Fibroblast of skin of right quadriceps (primary cell): ENCODE data around the gene NUDT3.
"Not testable (repeated sequence)": the region's sequence is repeated elsewhere in the genome, so short reads cannot be mapped to it uniquely, and the experiment has no call there.

ENCODE experiments used
- DNase-seq: peaks from one replicate; pipeline ENCODE4 v3.0.0-alpha.2; 2013

Gene NUDT3

DNA sequence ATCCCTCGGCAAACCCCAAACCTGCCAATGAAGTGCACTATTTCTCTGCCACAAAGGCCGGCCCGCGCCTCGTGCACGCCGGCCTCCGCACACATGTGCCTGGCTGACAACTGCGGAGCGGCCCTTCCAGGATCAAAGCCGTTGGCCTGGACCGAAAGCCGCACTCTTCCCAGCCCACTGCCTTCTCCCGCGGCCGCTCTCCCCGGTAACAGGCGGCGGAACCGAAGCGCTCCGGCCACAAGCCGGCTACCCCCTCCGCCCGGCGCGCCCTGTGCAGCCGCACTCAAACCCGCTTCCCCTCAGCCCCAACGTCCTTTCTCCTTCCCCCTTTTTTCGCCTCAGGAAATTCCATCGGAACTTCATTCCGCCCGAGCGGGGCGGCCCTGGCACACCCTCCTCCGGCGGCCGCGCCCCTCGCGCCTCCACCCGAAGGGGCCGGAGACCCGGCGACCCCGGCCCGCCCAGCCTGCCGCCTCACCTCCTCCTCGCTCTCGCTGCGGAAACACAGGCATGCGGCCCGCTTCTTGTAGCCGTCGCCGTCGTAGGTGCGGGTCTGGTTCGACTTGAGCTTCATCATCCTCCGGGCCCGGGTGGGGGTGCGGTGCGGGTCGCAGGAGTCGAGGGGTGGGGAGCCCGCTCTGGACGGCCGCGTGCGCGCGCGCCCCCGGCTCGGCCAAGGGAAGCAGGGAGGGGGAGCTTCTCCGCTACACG lies 528 bp downstream of the NUDT3 start:
- DNase-seq: peak; percentile 52

DNA sequence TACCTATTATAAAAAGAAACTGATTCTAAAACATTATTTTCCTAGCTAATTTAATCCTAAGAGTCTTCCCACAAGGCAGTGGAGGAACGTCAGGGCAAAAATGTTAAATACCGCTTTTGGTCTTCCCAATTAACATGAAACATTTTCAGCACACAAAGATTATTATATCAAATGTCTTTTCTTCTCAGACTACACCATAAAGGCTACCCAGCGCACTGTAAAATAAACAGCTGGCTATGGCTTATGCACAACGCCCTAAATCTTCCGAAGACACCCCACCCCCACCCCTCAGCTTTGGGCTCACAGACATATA lies 1.0 kb downstream of the NUDT3 start:
- no peak for DNase-seq

DNA sequence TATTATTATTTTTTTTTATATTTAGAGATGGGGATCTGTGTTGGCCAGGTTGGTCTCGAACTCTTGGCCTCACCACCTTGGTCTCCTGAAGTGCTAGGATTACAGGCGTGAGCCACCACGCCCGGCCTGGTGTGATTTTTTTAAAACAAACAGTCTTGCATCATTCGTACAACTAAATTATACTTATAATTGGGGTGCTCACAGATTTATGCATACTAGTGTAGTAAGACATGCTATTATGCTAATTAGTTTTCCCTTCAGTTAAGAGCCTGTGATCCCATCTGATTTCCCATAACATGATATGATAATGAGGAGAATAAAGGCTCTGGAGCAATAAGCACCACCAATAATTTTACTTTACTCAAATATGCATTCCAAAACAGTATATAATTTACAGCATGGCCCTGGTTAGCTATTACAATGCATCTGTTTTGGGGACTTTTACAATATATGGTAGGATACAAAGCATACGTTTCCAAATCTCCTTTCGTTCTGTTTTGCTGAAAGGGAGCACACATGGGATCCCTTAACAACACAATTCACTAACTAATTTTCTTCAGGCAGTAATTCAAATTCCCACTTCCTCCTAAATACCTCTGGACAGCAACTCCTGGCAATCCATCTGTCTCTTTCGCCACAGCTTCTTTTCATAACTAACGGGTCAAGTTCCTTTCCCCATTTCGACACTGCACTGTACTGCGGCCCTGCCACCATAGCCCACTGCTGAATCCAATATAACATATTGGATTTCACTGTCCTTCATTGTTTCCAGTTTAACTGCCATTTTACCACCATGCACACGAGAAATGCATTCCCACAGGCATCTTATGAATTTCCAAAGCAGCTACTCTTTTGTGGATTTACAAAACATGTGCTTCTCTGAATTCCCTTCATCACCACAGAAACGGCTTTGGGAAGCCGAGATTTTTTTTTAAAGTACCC lies 1.7 kb downstream of the NUDT3 start:
- peak; percentile 78 for DNase-seq

DNA sequence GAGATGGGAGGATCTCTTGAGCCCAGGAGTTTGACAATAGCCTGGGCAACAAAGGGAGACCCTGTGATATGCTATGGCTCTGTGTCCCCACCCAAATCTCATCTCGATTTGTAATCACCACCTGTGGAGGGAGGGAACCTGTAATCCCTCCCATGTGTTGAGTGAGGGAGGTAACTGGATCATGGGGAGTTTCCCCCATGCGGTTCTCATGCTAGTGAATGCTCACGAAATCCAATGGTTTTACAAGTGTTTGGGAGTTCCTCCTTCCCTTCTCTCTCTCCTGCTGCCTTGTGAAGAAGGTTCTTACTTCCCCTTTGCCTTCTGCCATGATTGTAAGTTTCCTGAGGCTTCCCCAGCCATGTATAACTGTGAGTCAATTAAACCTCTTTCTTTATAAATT lies 3.4 kb downstream of the NUDT3 start:
- DNase-seq: no peak

DNA sequence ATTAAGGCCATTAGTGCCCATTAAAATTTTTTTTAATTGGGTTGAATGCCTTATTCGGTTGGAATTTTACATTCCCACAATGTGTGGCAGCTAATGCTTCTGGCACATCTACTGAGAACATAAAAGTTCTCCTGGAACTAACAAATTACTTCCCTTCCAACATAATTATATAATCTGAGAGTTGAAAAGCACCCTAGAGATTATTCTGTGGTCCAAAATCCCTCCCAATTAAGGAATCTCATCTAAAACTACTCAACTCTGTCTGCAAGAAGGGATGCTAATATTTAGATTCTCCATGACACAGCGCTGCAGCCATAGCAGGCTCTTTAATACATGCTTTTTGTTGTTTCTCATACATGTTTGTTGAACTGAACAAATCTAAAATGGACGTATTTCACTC lies 4.0 kb downstream of the NUDT3 start:
- no peak for DNase-seq

DNA sequence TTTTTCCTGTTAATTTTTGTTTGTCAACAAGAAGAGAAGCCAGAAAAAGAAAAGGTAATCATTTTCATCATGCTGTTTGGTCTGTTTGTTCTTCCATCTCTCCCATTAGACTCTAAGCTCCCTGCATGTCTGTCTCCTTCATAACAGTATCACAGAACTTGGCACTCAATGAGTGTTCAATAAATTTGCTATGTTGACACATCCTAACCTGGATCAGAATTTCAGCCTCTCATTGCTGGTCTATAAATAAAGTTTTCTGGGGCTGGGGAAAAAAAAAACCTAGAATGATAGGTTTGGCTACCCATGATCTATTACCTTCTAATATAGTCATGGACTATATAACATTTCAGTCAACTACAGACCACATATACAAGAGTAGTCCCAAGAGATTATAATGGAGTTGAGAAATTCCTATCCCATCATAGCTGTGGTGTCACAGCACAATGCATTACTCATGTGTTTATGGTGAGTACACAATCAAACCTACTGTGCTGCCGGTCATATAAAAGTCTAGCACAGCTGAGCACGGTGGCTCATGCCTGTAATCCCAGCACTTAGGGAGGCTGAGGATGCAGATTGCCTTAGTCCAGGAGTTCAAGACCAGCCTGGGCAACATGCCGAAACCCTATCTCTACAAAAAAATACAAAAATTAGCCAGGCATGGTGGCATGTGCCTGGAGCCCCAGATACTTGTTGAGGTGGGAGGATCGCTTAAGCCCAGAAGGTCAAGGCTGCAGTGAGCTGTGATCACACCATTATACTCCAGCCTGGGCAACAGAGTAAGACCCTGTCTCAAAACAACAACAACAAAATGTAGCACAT lies 5.9 kb downstream of the NUDT3 start:
- DNase-seq: peak; percentile 98

DNA sequence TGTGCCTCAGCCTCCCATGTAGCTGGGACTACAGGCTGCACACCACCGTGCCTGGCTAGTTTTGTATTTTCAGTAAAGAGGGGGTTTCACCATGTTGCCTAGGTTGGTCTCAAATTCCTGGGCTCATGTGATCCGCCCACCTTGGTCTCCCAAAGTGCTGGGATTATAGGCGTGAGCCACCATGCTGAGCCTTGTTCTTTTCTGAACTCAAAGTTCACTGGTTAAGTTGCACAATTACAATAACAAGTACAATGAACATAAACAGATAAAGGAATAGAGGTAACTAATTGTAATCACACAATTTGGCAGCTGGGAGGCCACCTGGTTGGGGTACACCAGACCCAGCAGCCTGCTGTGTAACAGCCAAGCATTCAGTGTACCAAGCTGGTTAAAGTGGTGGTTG lies 6.7 kb downstream of the NUDT3 start:
- DNase-seq: no peak

DNA sequence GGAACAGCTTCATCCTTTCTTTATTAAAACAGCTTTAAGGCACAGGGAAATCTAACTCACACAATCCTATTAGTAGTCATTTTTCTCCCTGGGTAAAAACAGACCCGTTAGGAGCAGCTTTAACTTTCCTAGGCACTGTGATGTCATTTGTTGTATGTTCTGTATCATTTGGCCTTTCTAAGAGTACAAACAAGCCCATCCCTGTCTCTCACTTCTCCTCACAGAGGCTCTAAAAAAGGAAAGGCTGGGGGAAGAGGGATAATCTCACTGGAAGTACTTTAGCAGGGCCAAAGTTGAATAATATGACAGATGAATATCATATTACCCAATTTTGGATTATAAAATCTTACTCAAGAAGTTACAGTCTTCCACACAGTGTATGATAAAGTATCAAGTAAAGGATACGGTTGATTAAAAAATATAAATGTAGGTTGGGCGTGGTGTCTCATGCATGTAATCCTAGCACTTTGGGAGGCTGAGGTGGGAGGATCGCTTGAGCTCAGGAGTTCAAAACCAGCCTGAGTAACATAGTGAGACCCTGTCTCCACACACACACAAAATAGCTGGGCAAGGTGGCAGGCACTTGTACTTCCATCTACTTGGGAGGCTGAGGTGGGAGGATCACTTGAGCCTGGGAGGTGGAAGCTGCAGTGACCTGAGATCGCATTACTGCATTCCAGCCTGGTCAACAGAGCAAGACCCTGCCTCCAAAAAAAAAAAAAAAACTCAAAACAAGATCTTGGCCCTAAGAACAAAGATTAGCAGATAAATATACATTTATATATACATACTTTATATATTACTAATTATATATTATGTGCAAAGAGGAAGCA lies 7.9 kb downstream of the NUDT3 start:
- DNase-seq: no peak

DNA sequence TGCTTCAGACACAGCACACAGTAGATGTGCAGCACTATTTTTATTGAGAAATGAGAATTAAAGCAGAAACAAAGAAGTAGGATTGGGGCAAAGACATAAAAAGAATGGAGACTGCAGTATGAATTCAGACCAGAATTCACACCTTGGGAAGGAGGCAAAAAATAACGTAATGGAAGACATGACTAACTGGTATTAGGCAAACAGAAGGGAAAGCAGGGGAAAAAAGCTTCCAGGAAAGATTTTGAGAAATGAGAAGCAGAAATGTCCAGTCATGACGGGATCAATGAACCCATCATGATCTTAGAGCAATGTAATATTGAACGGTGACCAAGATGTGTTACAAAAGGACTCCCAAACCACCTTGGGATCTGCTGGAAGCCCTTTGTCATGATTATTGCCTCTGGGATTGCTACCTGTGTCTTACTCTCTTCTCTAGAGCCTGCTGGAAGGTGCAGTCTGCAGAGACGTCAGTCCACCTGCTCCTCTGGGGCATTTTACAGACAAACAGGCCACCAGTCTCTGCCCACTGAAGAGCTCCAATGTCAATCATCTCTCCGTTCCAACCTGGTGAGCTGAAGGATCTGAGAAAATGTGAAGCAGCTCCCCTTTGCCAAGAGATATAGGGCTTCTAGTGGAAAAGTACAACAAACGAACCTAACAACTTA lies 8.7 kb downstream of the NUDT3 start:
- DNase-seq: no peak

DNA sequence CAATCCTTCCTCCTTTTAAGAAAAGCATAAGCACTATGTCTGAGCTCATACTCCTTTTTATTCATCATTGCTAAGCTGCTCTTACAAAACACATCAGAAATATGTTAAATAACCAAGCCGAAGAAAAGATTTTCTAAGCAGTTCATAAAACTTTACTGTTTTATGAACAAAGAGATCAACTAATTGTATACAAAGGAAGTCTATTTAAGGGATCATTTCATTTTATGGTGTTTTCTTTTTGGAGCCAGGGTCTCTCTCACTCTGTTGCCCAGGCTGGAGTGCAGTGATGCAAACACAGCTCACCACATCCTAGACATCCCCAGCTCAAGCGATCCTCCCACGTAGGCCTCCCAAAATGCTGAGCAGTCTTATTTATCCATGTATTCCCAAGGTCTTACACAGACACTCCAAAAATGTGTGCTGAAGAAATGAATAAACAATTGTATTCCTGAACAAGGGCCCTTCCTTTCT lies 9.3 kb downstream of the NUDT3 start:
- peak; percentile 65 for DNase-seq

DNA sequence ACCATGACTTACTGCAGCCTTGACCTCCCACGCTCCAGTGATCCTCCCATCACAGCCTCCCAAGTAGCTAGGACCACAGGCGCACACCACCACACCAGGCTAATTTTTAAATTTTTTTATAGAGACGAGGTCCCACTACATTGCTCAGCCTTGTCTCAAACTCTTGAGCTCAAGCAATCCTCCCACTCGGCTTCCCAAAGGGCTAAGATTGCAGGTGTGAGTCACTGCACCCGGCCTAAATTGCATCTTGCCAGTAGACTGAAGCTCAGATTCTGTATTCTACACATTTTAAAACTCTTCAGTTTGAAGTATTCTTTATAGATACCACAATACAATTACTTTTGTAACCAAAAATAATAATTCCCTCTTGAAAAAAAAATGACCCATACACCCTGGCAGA lies 11.4 kb downstream of the NUDT3 start:
- no peak for DNase-seq

DNA sequence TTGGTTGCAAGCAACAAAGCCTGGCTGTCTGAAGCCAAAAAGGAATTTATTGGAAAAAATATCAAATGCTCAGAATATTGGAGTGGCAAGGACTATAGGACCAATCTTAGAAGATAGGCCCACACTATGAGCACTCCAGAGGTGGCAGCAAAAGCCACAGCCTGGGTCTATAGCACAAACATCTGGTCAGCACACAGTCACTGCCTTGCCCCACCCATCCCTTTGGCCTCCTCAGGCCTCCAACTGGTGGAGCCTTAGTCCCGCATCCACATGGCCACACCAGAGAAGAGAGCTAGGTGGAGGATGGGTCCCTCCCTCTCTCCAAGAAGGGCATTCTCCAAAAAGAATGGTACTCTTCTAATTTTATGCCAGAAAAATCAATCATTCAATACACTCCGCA lies 14.0 kb downstream of the NUDT3 start:
- DNase-seq: no peak

DNA sequence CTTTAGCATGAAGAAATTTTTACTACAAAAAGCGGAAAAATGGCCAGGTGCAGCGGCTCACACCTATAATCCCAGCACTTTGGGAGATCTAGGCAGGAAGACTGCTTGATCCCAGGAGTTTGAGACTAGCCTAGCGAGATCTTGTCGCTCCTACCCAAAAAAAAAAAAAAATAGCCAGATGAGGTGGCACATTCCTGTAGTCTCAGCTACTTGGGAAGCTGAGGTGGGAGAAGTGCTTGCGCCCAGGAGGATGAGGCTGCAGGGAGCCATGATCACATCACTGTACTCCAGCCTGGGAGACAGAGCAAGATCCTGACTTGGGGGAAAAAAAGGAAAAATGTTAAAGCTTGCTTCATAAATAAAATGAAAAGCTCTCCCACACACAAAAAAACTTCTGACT lies 14.5 kb downstream of the NUDT3 start:
- no peak for DNase-seq

DNA sequence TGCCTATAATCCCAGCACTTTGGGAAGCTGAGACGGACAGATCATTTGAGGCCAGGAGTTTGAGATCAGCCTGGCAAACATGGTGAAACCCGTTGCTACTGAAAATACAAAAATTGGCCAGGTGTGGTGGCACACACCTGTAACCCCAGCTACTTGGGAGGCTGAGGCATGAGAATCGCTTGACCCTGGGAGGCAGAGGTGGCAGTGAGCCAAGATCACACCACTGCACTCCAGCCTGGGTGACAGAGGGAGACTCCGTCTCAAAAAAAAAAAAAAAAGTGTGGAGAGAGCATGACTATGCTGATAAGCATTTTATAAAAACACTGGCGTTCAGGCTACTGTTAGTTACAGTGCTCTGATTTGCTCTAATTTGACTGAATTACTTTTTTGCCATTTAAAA lies 14.9 kb downstream of the NUDT3 start:
- DNase-seq: not testable (repeated sequence)

DNA sequence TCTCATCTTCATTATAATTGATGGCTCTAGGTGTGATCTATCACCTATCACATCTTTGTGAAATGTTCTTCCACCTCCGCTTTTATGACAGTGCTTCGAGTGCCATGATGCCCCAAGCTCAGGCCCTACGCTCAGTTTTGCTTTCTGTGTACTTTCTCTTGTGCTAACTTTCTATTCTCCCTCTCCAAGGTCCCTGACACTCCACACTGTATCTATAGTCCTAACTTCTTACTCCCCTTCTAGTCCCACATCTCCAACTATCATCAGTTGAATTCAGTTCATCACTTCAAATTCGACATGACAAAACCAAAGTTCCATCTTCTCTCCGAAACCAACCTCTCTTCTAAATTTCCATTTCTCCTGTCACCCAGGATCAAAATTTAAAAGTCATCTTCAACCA lies 16.6 kb downstream of the NUDT3 start:
- DNase-seq: no peak

DNA sequence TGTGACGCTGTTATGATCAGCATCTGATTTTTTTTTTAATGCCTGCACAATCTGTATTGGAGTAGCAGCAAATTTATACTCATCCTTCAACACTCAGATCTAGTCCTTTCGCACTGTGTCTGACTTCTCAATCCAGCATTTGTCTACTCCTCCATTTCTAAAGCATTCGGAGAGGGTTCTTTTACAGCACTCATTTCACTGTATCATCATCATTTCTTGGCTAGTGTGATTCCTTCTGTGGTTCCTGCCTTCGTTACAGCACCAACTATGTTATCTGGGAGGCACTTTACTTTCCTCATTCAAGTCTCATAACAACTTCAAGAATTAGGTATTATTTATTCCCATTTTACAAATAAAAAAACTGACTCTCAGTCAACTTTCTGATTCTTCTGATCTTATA lies 18.0 kb downstream of the NUDT3 start:
- no peak for DNase-seq

DNA sequence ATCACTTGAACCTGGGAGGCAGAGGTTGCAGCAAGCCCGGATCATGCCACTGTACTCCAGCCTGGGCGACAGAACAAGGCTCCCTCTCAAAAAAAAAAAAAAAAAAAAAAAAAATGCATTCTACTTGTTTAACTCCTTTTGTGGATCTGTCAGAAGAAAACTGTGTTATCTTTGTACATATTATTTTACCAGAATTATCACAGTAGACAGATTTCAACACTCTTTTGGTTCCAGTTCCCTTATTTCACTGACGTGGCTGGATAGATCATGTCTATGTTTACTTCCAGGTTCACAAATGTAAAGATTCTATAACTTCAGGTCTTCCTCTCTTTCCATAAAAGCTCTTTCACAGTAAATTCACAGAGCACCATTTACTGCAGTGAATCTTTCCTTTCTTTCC lies 18.4 kb downstream of the NUDT3 start:
- DNase-seq: no peak

DNA sequence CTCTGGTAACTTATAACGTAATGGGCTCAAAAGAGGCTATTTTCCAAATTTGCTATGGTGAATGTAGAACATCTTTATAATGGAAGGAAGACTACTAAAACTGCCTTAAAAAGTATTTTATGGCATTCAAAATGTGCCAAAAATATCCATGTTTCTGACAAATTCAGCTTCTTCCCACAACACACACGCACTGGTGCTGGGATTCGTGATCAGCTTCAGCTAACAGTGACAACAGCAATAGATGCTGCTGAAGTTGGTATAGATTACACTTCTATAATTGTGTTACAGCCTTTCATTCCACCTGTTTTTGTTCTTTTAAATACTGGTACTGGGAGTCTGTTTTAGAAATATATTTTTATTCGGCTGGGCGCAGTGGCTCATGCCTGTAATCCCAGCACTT lies 19.0 kb downstream of the NUDT3 start:
- no peak for DNase-seq

DNA sequence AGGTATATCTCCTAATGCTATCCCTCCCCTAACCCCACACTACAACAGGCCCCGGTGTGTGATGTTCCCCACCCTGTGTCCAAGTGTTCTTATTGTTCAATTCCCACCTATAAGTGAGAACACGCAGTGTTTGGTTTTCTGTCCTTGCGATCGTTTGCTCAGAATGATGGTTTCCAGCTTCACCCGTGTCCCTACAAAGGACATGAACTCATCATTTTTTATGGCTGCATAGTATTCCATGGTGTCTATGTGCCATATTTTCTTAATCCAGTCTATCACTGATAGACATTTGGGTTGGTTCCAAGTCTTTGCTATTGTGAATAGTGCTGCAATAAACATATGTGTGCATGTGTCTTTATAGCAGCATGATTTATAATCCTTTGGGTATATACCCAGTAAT lies 20.6 kb downstream of the NUDT3 start:
- DNase-seq: not testable (repeated sequence)

DNA sequence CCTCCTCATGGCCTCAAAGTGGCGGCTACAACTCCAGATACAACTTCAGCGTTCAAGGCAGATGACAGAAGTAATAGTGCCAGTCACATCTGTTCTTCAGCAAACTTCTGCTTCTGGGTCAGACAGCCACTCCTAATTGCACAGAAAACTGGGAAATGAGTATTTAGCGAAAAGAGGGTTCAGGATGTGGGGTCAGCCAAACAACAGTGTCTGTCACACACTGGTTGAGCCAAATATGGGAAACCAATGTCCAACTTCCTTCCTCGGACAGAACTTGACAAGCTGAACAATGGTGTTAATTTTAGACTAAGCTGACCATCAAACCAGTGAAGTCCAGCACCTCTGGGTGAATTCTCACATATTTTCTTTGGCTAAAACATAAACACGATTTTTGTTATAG lies 22.1 kb downstream of the NUDT3 start:
- no peak for DNase-seq

DNA sequence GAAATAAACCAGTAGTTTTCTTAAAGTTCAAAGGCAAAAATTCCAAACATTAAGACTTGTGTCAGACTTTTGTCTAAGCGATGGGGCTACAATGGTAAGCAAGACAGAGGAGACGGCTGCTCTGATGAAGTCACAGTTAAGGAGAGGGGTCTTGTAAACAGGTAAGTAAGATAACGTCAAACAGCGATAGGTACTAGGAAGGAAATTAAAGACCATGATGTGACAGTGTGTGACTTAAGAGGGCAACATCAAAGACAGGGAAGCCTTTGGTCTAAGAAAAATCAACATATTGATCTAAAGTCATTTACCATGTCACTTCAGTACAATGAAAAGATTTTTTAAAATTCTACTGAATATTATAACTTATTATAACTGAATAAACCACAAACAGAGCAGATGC lies 23.1 kb downstream of the NUDT3 start:
- no peak for DNase-seq

DNA sequence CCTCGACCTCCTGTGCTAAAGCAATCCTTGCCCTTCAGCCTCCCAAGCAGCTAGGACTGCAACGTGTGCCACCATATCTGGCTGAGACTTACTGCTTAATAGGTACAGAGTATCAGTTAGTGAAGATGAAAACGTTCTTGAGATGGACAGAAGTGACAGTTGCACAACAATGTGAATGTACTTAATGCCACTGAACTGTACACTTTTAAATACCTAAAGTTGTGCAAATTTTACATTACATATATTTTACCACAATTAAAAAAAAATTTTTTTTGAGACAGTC lies 25.9 kb downstream of the NUDT3 start:
- DNase-seq: no peak
